H9 (cell line): Measurements from ENCODE around the gene ADGRD1. TPM values are rescaled to one million over a fixed set of nuclear protein-coding genes. Genes with fewer than 3 reads are reported as not detected.

Source experiments
- DNase-seq: peaks from one replicate; pipeline ENCODE4 v3.0.0-alpha.2; 2017
- H2AFZ ChIP-seq: one replicate; pipeline ENCODE4 v1.6.1; 2013; ENCODE audit warnings: mild to moderate bottlenecking, low read length, control low read depth, moderate library complexity
- H2AK5ac ChIP-seq: 2 replicates; pipeline ENCODE4 v1.6.1; 2013; ENCODE audit warnings: low read length, control low read depth, mixed read lengths; ENCODE audit not compliant: insufficient read length
- H2BK120ac ChIP-seq: one replicate; pipeline ENCODE4 v1.6.1; 2013; ENCODE audit warnings: low read depth, mild to moderate bottlenecking, low read length, control low read depth, inconsistent platforms; ENCODE audit not compliant: poor library complexity, severe bottlenecking
- H2BK12ac ChIP-seq: 2 replicates; pipeline ENCODE4 v1.6.1; 2013; ENCODE audit warnings: low read length, control low read depth, mixed read lengths, low read depth; ENCODE audit not compliant: insufficient read length
- H2BK15ac ChIP-seq: 2 replicates; pipeline ENCODE4 v1.6.1; 2013; ENCODE audit warnings: low read depth, low read length, control low read depth
- H2BK20ac ChIP-seq: one replicate; pipeline ENCODE4 v1.6.1; 2013; ENCODE audit warnings: low read depth, mild to moderate bottlenecking, low read length, control low read depth, inconsistent platforms; ENCODE audit not compliant: poor library complexity, severe bottlenecking
- H2BK5ac ChIP-seq: 2 replicates; pipeline ENCODE4 v1.6.1; 2013; ENCODE audit warnings: low read length, control low read depth, mixed read lengths; ENCODE audit not compliant: insufficient read length
- H3K14ac ChIP-seq: 2 replicates; pipeline ENCODE4 v1.6.1; 2013; ENCODE audit warnings: low read length, control low read depth; ENCODE audit not compliant: insufficient read depth
- H3K18ac ChIP-seq: 2 replicates; pipeline ENCODE4 v1.6.1; 2013; ENCODE audit warnings: low read depth, mild to moderate bottlenecking, mixed read lengths, low read length, control low read depth; ENCODE audit not compliant: insufficient read length
- H3K23ac ChIP-seq: 2 replicates; pipeline ENCODE4 v1.6.1; 2013; ENCODE audit warnings: low read length, control low read depth, mixed read lengths, low read depth; ENCODE audit not compliant: insufficient read length
- H3K23me2 ChIP-seq: 2 replicates; pipeline ENCODE4 v1.6.1; 2013; ENCODE audit warnings: low read depth, mild to moderate bottlenecking, mixed read lengths, low read length, control low read depth; ENCODE audit not compliant: insufficient read length, poor library complexity, severe bottlenecking
- H3K27ac ChIP-seq: 2 replicates; pipeline ENCODE4 v1.5.1; 2013; ENCODE audit warnings: low read length, control low read depth, mixed read lengths, low read depth; ENCODE audit not compliant: insufficient read length
- H3K27me3 ChIP-seq: 2 replicates; pipeline ENCODE4 v1.6.1; 2013; ENCODE audit warnings: low read length, control low read depth, inconsistent platforms; ENCODE audit not compliant: insufficient read depth
- H3K4ac ChIP-seq: 2 replicates; pipeline ENCODE4 v1.6.1; 2013; ENCODE audit warnings: low read depth, mild to moderate bottlenecking, control low read depth, inconsistent platforms, low read length, moderate library complexity
- H3K4me1 ChIP-seq: 2 replicates; pipeline ENCODE4 v1.6.1; 2013; ENCODE audit warnings: low read length, control low read depth, inconsistent platforms; ENCODE audit not compliant: insufficient read depth
- H3K4me2 ChIP-seq: 2 replicates; pipeline ENCODE4 v1.6.1; 2013; ENCODE audit warnings: low read length, control low read depth, mixed read lengths; ENCODE audit not compliant: insufficient read length, insufficient read depth
- H3K56ac ChIP-seq: 2 replicates; pipeline ENCODE4 v1.6.1; 2013; ENCODE audit warnings: low read depth, mild to moderate bottlenecking, mixed read lengths, low read length, control low read depth; ENCODE audit not compliant: insufficient read length
- H3K79me1 ChIP-seq: 2 replicates; pipeline ENCODE4 v1.6.1; 2013; ENCODE audit warnings: low read depth, mild to moderate bottlenecking, moderate library complexity, low read length, control low read depth, inconsistent platforms; ENCODE audit not compliant: insufficient read depth, poor library complexity, severe bottlenecking
- H3K79me2 ChIP-seq: 2 replicates; pipeline ENCODE4 v1.6.1; 2013; ENCODE audit warnings: low read length, control low read depth, inconsistent platforms; ENCODE audit not compliant: insufficient read depth
- H3K9ac ChIP-seq: 2 replicates; pipeline ENCODE4 v1.6.1; 2013; ENCODE audit warnings: low read length, control low read depth, mixed read lengths; ENCODE audit not compliant: insufficient read length; ENCODE audit errors: extremely low read depth
- H3K9me3 ChIP-seq: one replicate; pipeline ENCODE4 v1.6.1; 2013; ENCODE audit warnings: low read depth, low read length, inconsistent platforms; ENCODE audit not compliant: control insufficient read depth
- H3T11ph ChIP-seq: one replicate; pipeline ENCODE4 v1.6.1; 2013; ENCODE audit warnings: mild to moderate bottlenecking, low read length, control low read depth, inconsistent platforms
- H4K20me1 ChIP-seq: one replicate; pipeline ENCODE4 v1.6.1; 2013; ENCODE audit not compliant: control insufficient read depth, insufficient read length, insufficient read depth
- H4K5ac ChIP-seq: 2 replicates; pipeline ENCODE4 v1.6.1; 2013; ENCODE audit warnings: low read depth, mild to moderate bottlenecking, mixed read lengths, low read length, control low read depth; ENCODE audit not compliant: insufficient read length
- H4K8ac ChIP-seq: replicated peaks from 2 replicates; pipeline ENCODE4 v1.6.1; 2013; ENCODE audit warnings: low read length, control low read depth, mixed read lengths, low read depth; ENCODE audit not compliant: insufficient read length
- H4K91ac ChIP-seq: 2 replicates; pipeline ENCODE4 v1.6.1; 2013; ENCODE audit warnings: low read depth, mild to moderate bottlenecking, moderate library complexity, mixed read lengths, low read length, control low read depth; ENCODE audit not compliant: insufficient read length
- H3K27ac Mint-ChIP-seq, 3 experiments: 2 replicates in 2 of 3; 3 replicates in 1 of 3; pipeline ENCODE4 v1.8.0; 2020 to 2021; ENCODE audit warnings: mixed read lengths in 3 of 3, mild to moderate bottlenecking in 1 of 3, moderate library complexity in 1 of 3
- H3K27me3 Mint-ChIP-seq: 2 replicates; pipeline ENCODE4 v1.8.0; 2021; ENCODE audit warnings: low read depth, mild to moderate bottlenecking, moderate library complexity, mixed read lengths
- H3K36me3 Mint-ChIP-seq, 3 experiments: 2 replicates in 2 of 3; 3 replicates in 1 of 3; pipeline ENCODE4 v1.8.0; 2020 to 2021; ENCODE audit warnings: low read depth in 3 of 3, mixed read lengths in 3 of 3; ENCODE audit not compliant: insufficient read depth in 1 of 3
- H3K4me1 Mint-ChIP-seq, 2 experiments: 2 replicates each; pipeline ENCODE4 v1.8.0; 2020; ENCODE audit warnings: mixed read lengths in 2 of 2
- H3K4me3 Mint-ChIP-seq, 2 experiments: 2 replicates in 1 of 2; 3 replicates in 1 of 2; pipeline ENCODE4 v1.8.0; 2020 to 2021; ENCODE audit warnings: mild to moderate bottlenecking in 2 of 2, mixed read lengths in 2 of 2, moderate library complexity in 1 of 2
- H3K9me3 Mint-ChIP-seq, 2 experiments: 2 replicates in 1 of 2; 3 replicates in 1 of 2; pipeline ENCODE4 v1.8.0; 2020; ENCODE audit warnings: mild to moderate bottlenecking in 2 of 2, mixed read lengths in 2 of 2, moderate library complexity in 1 of 2
- CTCF ChIP-seq: fragments of 200-600 bp; sonication (generic); conservative IDR thresholded peaks from 3 replicates; pipeline ENCODE4 v1.8.0; 2021; ENCODE audit warnings: antibody characterized with exemption, mild to moderate bottlenecking
- WGBS: extraction: QIAGEN DNeasy Blood & Tissue Kit; methylation state at CpG from one replicate; pipeline ENCODE4 v1.1.7; 2013; ENCODE audit warnings: missing lambda C conversion rate, low lambda C conversion rate, mixed read lengths; ENCODE audit not compliant: insufficient read length; ENCODE audit errors: extremely low coverage; 5-methylcytosine and 5-hydroxymethylcytosine counted together
- total RNA-seq: library from RNA; stranded (reverse); gene quantifications from 2 replicates; pipeline ENCODE4 v1.2.1, GENCODE V29; 2021

ADGRD1 gene
- total RNA-seq, 1 experiment from 2014 or later = 0.52 TPM

- Histone ChIP-seq H3K4me2 (no peak overlapping the region), H3K14ac (no peak overlapping the region), H4K8ac (no peak overlapping the region), H4K5ac (no peak overlapping the region), H3K9ac (no peak overlapping the region), H3K56ac (no peak overlapping the region), H2BK20ac (no peak overlapping the region), H2AFZ (no peak overlapping the region), H4K91ac (no peak overlapping the region), H3K79me2 (no peaks in the 10 kb centered on the region), H3K9me3 (no peaks in the 10 kb centered on the region), H3K18ac (no peak overlapping the region), H2BK120ac (no peak overlapping the region), H2BK12ac (no peak overlapping the region), H2AK5ac (no peak overlapping the region), H3K4me1 (no peaks in the 10 kb centered on the region), H3K23ac (no peak overlapping the region), H2BK15ac (no peak overlapping the region), H3K27me3 (no peaks in the 10 kb centered on the region), H2BK5ac (no peak overlapping the region), H3K23me2 (no peaks in the 10 kb centered on the region), H3T11ph (no peak overlapping the region), H3K4ac (no peak overlapping the region), H3K79me1 (no peaks in the 10 kb centered on the region), H4K20me1 (no peaks in the 10 kb centered on the region), H3K27ac (no peak overlapping the region)
- Mint-ChIP-seq H3K4me1 (no peaks in the 10 kb centered on the region), H3K27me3 (peaks cover 17% of the 10 kb centered on the region), H3K36me3 (0 out of 7 replicates have a peak, but pooled peaks cover 0 to under 1% (median 0%) of the 10 kb centered on the region in 3 experiments), H3K9me3 (no peaks in the 10 kb centered on the region), H3K4me3 (no peak overlapping the region), H3K27ac (no peak overlapping the region)
- WGBS = no CpG with 5 or more reads among the region's 30 CpGs
- no peak for TF ChIP-seq CTCF
- peak; percentile 38 for DNase-seq
Observed at GRCh38 chr12:131121705-131122405, 168.1 kb downstream of the ADGRD1 start.
